Neural progenitor cell (in vitro differentiated cells): ENCODE measurements around the gene DCAF5. TPM values are rescaled to one million over a fixed set of nuclear protein-coding genes. Genes with fewer than 3 reads are reported as not detected.

Experiments
- DNase-seq: peaks from one replicate; pipeline ENCODE4 v3.0.0-alpha.2; 2016; ENCODE audit warnings: low spot score
- H2AFZ ChIP-seq: fragments of 200-600 bp; sonication (generic); replicated peaks from 2 replicates; pipeline ENCODE4 v1.6.1; 2016; ENCODE audit warnings: antibody characterized with exemption
- H3F3A ChIP-seq: fragments of 200-600 bp; sonication (generic); 2 replicates; pipeline ENCODE4 v1.6.1; 2016; ENCODE audit warnings: antibody characterized with exemption, low read depth
- H3K27ac ChIP-seq: fragments of 200-600 bp; sonication (generic); 2 replicates; pipeline ENCODE4 v1.5.1; 2016; ENCODE audit warnings: mild to moderate bottlenecking
- H3K27me3 ChIP-seq: fragments of 200-600 bp; sonication (generic); 2 replicates; pipeline ENCODE4 v1.6.1; 2016; ENCODE audit warnings: mild to moderate bottlenecking, moderate library complexity
- H3K36me3 ChIP-seq: fragments of 200-600 bp; sonication (generic); 2 replicates; pipeline ENCODE4 v1.5.1; 2016
- H3K4me1 ChIP-seq: fragments of 200-600 bp; sonication (generic); 2 replicates; pipeline ENCODE4 v1.6.1; 2016; ENCODE audit warnings: mixed run types
- H3K4me2 ChIP-seq: fragments of 200-600 bp; sonication (generic); 2 replicates; pipeline ENCODE4 v1.6.1; 2016
- H3K4me3 ChIP-seq: fragments of 200-600 bp; sonication (generic); 2 replicates; pipeline ENCODE4 v1.5.1; 2016
- H3K79me2 ChIP-seq: fragments of 200-600 bp; sonication (generic); 2 replicates; pipeline ENCODE4 v1.6.1; 2016; ENCODE audit warnings: low read depth
- H3K9ac ChIP-seq: fragments of 200-600 bp; sonication (generic); 2 replicates; pipeline ENCODE4 v1.6.1; 2016
- H3K9me3 ChIP-seq: fragments of 200-600 bp; sonication (generic); 2 replicates; pipeline ENCODE4 v1.5.1; 2016; ENCODE audit warnings: low read depth
- H4K20me1 ChIP-seq: fragments of 200-600 bp; sonication (generic); 2 replicates; pipeline ENCODE4 v1.6.1; 2016; ENCODE audit warnings: low read depth
- H3K27ac Mint-ChIP-seq: 3 replicates; pipeline ENCODE4 v1.8.0; 2021; ENCODE audit warnings: mixed read lengths
- H3K27me3 Mint-ChIP-seq: 2 replicates; pipeline ENCODE4 v1.8.0; 2022; ENCODE audit warnings: low read depth, mild to moderate bottlenecking, inconsistent platforms, moderate library complexity, mixed read lengths; ENCODE audit not compliant: insufficient read depth
- H3K36me3 Mint-ChIP-seq: 3 replicates; pipeline ENCODE4 v1.8.0; 2021; ENCODE audit warnings: mixed read lengths
- H3K4me1 Mint-ChIP-seq: 3 replicates; pipeline ENCODE4 v1.8.0; 2021; ENCODE audit warnings: mixed read lengths
- H3K4me3 Mint-ChIP-seq: 3 replicates; pipeline ENCODE4 v1.8.0; 2021; ENCODE audit warnings: mild to moderate bottlenecking, moderate library complexity, mixed read lengths
- H3K9me3 Mint-ChIP-seq: 3 replicates; pipeline ENCODE4 v1.8.0; 2020; ENCODE audit warnings: mixed read lengths
- CTCF ChIP-seq: fragments of 200-600 bp; sonication (generic); IDR thresholded peaks from 2 replicates; pipeline ENCODE4 v1.5.1; 2017; ENCODE audit warnings: antibody characterized with exemption, mild to moderate bottlenecking
- EZH2 ChIP-seq: fragments of 200-600 bp; sonication (generic); IDR thresholded peaks from 2 replicates; pipeline ENCODE4 v1.6.1; 2017; ENCODE audit warnings: antibody characterized with exemption, mild to moderate bottlenecking, moderate library complexity
- EZH2phosphoT487 ChIP-seq: fragments of 200-600 bp; sonication (generic); IDR thresholded peaks from 2 replicates; pipeline ENCODE4 v1.6.1; 2017; ENCODE audit warnings: antibody characterized with exemption
- total RNA-seq: library from RNA; depleted of rRNA; stranded (reverse); fragments of >200 nt; gene quantifications from 2 replicates; pipeline ENCODE4 v1.2.3, GENCODE V29; 2015; ENCODE audit warnings: low replicate concordance

Gene DCAF5
- total RNA-seq, 1 donor from 2014 or later: 22.4 TPM

GRCh38 chr14:69084023-69084422, 68.9 kb downstream of the DCAF5 start:
- no peak for TF ChIP-seq CTCF
- no peak for TF ChIP-seq EZH2
- TF ChIP-seq EZH2phosphoT487: no peak
- H3K4me1 Mint-ChIP-seq: peaks cover 14% of the 10 kb centered on the region
- no peaks in the 10 kb centered on the region for H4K20me1 ChIP-seq
- no peak overlapping the region for H3K9ac ChIP-seq
- no peaks in the 10 kb centered on the region for H3F3A ChIP-seq
- H3K36me3 Mint-ChIP-seq: peaks cover 20% of the 10 kb centered on the region
- no peaks in the 10 kb centered on the region for H3K36me3 ChIP-seq
- DNase-seq: no peak
- no peaks in the 10 kb centered on the region for H3K27me3 ChIP-seq
- H3K4me3 Mint-ChIP-seq: no peak overlapping the region
- no peak overlapping the region for H2AFZ ChIP-seq
- H3K9me3 Mint-ChIP-seq: no peaks in the 10 kb centered on the region
- H3K9me3 ChIP-seq: no peaks in the 10 kb centered on the region
- H3K27ac Mint-ChIP-seq: no peak overlapping the region
- H3K4me2 ChIP-seq: no peak overlapping the region
- no peaks in the 10 kb centered on the region for H3K79me2 ChIP-seq
- peaks cover 3% of the 10 kb centered on the region for H3K27me3 Mint-ChIP-seq
- no peaks in the 10 kb centered on the region for H3K4me1 ChIP-seq
- no peak overlapping the region for H3K4me3 ChIP-seq
- H3K27ac ChIP-seq: no peak overlapping the region

- no peaks in the 10 kb centered on the region for H3K4me1 ChIP-seq
- H3K4me3 ChIP-seq: no peak overlapping the region
- H3K27me3 Mint-ChIP-seq: peaks cover 3% of the 10 kb centered on the region
- peaks cover 25% of the 10 kb centered on the region for H3K36me3 Mint-ChIP-seq
- no peak overlapping the region for H3K27ac Mint-ChIP-seq
- H3K9ac ChIP-seq: no peak overlapping the region
- H3K79me2 ChIP-seq: no peaks in the 10 kb centered on the region
- H3K4me3 Mint-ChIP-seq: no peak overlapping the region
- H3K4me2 ChIP-seq: no peak overlapping the region
- no peaks in the 10 kb centered on the region for H3K9me3 ChIP-seq
- H3F3A ChIP-seq: no peaks in the 10 kb centered on the region
- no peaks in the 10 kb centered on the region for H3K9me3 Mint-ChIP-seq
- no peaks in the 10 kb centered on the region for H4K20me1 ChIP-seq
- H2AFZ ChIP-seq: no peak overlapping the region
- no peaks in the 10 kb centered on the region for H3K27me3 ChIP-seq
- TF ChIP-seq CTCF (no peak), EZH2 (no peak), EZH2phosphoT487 (no peak)
- H3K27ac ChIP-seq: no peak overlapping the region
- no peaks in the 10 kb centered on the region for H3K36me3 ChIP-seq
- peaks cover 18% of the 10 kb centered on the region for H3K4me1 Mint-ChIP-seq
- DNase-seq: no peak
Measured at GRCh38 chr14:69083181-69083580, 69.7 kb downstream of the DCAF5 start.

DNA sequence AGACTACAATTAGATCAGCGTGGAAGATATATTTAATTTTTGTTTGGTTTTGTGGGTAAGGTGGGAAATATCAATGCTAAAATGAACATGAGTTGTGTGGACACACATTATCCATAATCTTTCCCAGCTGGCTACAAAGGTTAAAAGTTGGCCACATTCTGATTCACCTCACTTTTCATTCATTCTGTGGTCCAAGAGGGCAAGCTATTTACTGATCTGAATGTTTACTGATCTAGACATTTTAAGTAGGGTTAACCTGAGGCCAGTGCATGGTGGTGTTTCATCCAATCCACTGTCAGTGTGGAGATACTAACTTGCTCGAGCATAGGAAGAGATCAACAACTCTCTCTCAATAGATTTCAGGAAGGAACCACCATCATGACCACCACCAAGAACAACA, 71.6 kb downstream of the DCAF5 start:
- H3K36me3 Mint-ChIP-seq: peaks cover 32% of the 10 kb centered on the region
- no peak for DNase-seq
- H3K4me3 ChIP-seq: no peak overlapping the region
- peaks cover 2% of the 10 kb centered on the region for H3K27me3 Mint-ChIP-seq
- no peaks in the 10 kb centered on the region for H3K36me3 ChIP-seq
- no peaks in the 10 kb centered on the region for H3F3A ChIP-seq
- H3K4me1 Mint-ChIP-seq: peaks cover 18% of the 10 kb centered on the region
- H3K9me3 ChIP-seq: no peaks in the 10 kb centered on the region
- H3K27ac Mint-ChIP-seq: no peak overlapping the region
- no peaks in the 10 kb centered on the region for H3K79me2 ChIP-seq
- no peak overlapping the region for H3K27ac ChIP-seq
- H3K4me2 ChIP-seq: no peak overlapping the region
- H2AFZ ChIP-seq: no peak overlapping the region
- H3K9me3 Mint-ChIP-seq: no peaks in the 10 kb centered on the region
- H3K27me3 ChIP-seq: no peaks in the 10 kb centered on the region
- H3K4me1 ChIP-seq: no peaks in the 10 kb centered on the region
- H4K20me1 ChIP-seq: no peaks in the 10 kb centered on the region
- H3K9ac ChIP-seq: no peak overlapping the region
- H3K4me3 Mint-ChIP-seq: no peak overlapping the region
- no peak for TF ChIP-seq EZH2
- TF ChIP-seq CTCF: no peak
- TF ChIP-seq EZH2phosphoT487: no peak

- no peak overlapping the region for H3K4me3 Mint-ChIP-seq
- H3K27me3 Mint-ChIP-seq: peaks cover 2% of the 10 kb centered on the region
- Histone ChIP-seq H3F3A (no peaks in the 10 kb centered on the region), H3K27me3 (no peaks in the 10 kb centered on the region), H3K27ac (no peak overlapping the region), H3K4me3 (no peak overlapping the region), H3K9ac (no peak overlapping the region), H3K79me2 (no peaks in the 10 kb centered on the region), H3K4me2 (no peak overlapping the region), H4K20me1 (no peaks in the 10 kb centered on the region), H2AFZ (no peak overlapping the region), H3K9me3 (no peaks in the 10 kb centered on the region), H3K36me3 (no peaks in the 10 kb centered on the region), H3K4me1 (no peaks in the 10 kb centered on the region)
- TF ChIP-seq EZH2 (no peak), CTCF (no peak), EZH2phosphoT487 (no peak)
- H3K27ac Mint-ChIP-seq: no peak overlapping the region
- DNase-seq: no peak
- H3K4me1 Mint-ChIP-seq: peaks cover 18% of the 10 kb centered on the region
- peaks cover 29% of the 10 kb centered on the region for H3K36me3 Mint-ChIP-seq
- no peaks in the 10 kb centered on the region for H3K9me3 Mint-ChIP-seq
Measured at GRCh38 chr14:69079747-69080146, 73.2 kb downstream of the DCAF5 start.
